Dermis microvascular lymphatic vessel endothelial cell (primary cell): Measurements from ENCODE around the gene TUBB. TPM values are rescaled to one million over a fixed set of nuclear protein-coding genes. Genes with fewer than 3 reads are reported as not detected.
"Not testable (repeated sequence)": the region's sequence is repeated elsewhere in the genome, so short reads cannot be mapped to it uniquely, and the experiment has no call there.

Experiments
- DNase-seq, 2 donors: peaks; one replicate each; pipeline versions ENCODE4 v3.0.0 to v3.0.0-alpha.2; 2010; ENCODE audit warnings: low read depth in 2 of 2
- total RNA-seq: library from RNA; depleted of rRNA; stranded (reverse); fragments of >200 nt; gene quantifications from 2 replicates; pipeline ENCODE4 v1.2.1, GENCODE V29; 2014

TUBB gene
- total RNA-seq, 1 donor from 2014 or later, result 397 TPM

DNA sequence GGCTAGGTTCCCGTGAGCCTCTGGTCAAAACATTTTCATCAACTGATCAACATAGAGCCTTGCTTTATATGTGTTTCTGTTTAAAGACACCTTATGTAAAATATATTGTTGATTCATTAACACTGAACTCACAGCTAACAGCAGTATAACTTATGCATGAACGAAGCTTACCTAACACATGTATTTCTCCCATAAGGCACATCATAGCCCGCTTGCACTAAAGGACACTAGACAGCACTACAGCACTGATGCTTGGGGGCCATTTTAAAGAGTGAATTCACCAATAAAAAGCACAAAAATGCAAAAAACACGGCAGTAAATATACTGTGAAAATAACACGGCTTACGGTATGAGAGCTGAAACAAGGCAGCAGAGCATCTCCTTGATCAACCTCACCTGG lies 18.4 kb downstream of the TUBB start:
- no peak for DNase-seq

DNA sequence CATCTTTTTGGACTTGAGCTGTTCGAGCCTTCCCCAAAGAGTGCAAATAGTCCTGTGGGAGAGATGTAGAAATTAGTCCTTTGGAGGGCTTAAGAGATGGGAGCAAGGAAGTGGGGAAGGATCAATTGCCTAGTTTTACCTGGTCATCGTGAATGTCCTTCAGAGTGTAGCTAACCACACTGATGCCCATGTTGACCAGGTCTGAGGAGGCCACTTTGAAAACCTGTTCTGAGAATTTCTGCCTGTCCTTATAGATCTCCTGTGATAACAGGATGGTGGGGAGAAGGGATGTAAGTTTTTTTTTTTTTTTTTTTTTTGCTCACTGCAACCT lies 20.4 kb downstream of the TUBB start:
- DNase-seq, result peak in 1 of 2 donors; percentile 32

DNA sequence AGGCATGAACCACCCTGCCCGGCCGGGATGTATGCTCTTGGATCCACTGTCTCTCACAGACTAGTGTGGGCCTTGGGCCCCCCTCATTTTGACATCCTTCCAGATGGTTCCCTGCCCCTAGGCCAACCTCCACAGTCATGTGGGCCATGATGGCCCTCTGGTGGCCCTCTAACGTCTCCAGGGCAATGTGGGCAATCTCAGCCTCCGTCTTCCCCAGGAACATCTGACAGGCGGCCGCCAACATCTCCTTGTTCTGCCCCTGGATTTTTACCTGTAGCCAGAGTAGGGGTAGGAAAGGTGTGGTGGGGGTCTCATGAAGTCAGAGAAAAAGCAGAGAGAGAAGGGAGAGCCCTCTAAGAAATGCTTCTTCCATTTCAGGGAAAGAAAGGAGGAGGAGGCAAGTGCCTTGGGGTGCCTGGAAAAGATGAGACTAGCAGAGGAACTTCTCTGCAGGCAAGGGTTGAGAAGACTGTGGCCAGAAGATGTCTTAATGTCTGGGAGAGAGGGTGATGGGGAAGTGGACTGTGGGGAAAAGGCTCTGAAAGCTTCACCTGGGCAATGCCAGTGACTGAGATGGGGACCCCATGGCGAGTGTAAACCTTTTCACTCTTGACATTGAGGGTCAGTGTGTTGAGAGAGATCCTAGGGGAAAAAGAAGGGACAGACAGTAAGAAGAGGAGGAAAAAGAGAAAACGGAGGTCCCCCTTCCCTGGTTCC lies 21.1 kb downstream of the TUBB start:
- DNase-seq, result peak in 1 of 2 donors; percentile 57

DNA sequence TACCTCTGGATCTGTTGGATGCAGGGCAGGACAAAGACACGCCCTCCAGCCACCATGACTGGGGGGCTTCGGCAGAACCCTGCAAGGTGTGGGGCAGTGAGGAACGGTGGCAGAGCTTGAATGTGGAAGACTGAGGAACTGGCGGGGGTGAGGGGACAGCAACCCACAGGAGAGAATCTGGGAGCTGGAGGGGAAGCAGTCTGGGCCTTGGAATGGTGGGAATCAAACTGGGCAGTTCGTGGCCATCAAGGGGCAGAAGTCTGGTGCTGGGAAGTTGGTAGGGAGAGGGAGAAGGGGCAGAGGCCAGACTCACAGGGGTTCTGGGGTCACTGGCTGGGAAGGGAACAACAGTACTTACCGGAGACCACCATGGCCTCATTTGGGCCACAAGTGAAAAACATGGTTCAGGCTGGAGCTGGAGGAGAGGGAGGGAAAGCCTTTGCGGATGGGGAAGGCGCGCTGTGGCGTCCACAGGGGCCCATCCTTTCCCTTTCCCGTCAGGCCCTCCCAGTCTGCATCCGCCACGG lies 21.7 kb downstream of the TUBB start:
- peak in 1 of 2 donors; percentile 84 for DNase-seq

DNA sequence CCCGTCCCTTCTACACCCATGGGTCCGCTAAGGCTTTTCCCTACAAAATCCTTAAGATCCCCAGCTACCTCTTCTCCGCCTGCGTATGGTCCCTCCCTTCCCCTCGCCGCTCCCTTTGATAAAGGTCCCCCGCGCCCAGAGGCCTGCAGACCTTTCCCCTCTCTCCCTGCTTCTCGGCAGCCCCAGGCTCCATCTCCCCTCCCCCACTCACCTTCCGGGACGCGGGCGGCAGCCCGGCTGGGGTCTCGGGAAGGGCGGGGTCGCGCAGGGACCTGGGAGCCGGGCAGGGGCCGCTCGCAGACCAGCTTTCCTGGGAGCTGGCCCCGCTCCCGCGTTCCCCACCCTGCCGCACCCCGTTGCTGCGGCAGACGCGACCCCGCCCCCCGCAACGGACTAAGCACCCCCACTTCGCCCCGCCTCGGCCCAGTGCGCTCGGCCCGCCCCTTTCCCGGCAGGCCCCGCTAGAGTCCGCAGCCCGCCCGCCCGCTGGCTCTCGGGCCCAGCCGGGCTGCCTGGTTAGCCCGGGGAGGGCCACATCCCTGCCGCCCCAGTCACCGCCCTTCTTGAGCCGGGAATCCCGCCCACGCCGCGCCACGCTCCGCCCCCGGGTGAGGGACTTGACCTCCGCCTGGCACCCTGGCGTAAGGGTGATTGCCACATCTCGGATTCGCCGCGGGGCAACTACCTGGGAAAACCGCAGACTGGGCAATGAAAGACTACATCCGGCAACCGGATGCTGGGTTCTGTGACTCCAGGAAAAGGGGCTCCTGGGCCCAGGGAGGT lies 22.4 kb downstream of the TUBB start, which contains the start of gene FLOT1:
Gene FLOT1 (minus strand): TSS at position 372 of the 783 bp plus-strand sequence. CDS start 498 bp downstream, outside the sequence.
- peak; percentile 74 to 92 for DNase-seq

DNA sequence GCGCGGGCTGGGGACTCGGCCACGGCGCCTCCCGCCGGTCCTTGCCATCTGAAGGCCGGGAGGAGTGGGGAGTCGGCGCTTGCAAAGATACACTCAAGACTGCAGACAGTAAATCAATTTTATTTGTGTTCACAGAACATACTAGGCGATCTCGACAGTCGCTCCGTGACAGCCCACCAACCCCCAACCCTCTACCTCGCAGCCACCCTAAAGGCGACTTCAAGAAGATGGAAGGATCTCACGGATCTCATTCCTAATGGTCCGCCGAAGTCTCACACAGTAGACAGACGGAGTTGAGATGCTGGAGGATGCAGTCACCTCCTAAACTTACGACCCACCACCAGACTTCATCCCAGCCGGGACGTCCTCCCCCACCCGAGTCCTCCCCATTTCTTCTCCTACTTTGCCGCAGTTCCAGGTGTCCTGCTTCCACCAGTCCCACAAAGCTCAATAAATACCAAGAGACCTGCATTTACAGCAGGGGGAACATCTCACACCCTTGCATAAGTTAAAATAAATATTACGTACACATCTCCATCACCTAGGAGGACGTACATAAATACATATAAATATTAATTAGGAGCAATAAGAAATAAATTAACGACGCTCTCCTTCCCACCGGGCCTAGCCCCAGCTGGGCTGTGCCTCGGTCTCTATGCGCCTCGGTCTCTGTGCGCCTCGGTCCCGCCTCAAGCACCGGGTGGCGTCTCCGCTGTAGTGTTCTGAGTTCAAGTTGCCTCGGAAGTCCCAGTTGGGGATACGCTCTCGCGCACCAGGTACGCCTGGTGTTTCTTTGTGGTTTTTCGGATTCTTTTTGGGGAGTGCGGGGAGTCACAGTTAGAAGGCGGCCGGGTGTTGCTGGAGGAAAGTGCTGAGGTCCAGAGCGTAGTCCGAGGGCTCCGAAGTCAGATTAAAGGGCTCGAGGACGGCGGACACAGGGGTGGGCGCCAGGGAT lies 23.2 kb downstream of the TUBB start:
- peak in 1 of 2 donors; percentile 31 for DNase-seq

DNA sequence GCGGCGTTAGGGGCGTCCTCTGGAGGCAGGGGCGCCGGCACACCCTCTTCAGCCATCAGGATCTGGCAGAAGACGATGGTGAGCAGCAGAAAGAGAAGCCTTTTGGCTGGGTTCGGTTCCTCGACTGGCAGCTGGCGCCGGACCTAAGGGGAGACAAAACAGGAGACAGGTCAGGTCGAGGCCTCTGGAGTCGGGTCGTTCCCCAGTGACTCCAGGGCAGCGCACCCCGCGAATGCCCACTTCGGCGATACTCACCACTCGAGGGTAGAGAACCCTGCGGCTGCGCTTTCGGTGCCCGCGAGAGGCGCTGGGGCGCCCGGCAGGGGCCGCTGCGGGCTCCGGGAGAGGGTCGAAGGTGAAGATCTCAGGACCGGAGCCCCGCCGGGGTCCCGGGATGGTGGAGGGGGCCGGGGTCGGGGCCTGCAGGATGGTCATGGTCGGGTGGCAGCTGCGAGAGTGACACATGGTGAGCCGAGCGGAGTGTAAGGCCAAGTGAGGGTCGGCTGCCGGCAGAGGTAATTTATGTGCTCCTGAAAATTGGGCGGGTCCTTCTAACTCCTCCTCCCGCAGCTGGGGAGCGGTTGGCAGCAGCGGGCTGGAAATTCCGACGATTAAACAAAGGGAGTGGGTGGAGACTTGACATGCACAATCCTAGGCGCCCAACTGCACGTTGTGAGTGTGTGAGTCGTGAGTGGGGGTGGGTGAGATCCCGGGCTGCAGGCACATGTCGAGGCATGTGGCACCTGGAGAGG lies 24.1 kb downstream of the TUBB start, which contains the start of gene IER3:
Gene IER3 (minus strand): TSS at position 494 of the 752 bp plus-strand sequence. CDS start 29 bp downstream, at position 465.
- peak; percentile 95 to 98 for DNase-seq

DNA sequence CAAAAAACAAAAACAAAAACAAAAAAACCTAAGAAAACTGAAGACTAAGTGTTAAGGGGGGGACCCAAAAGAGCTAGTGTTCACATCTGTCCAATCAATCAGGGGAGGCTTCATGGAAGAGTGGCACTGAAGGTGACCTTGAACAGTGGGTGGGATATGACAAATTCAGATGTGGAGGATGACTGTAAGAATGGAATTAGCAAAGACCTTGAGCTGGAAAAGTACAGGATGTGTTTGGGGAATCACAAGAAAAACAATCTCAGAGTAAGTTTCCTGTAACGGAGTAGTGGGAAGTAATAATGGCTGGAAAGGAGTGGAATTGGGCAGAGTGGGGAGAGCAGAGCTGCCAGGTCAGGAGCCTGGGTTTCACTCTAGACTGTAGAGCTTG lies 27.1 kb downstream of the TUBB start:
- peak in 1 of 2 donors; percentile 91 for DNase-seq

DNA sequence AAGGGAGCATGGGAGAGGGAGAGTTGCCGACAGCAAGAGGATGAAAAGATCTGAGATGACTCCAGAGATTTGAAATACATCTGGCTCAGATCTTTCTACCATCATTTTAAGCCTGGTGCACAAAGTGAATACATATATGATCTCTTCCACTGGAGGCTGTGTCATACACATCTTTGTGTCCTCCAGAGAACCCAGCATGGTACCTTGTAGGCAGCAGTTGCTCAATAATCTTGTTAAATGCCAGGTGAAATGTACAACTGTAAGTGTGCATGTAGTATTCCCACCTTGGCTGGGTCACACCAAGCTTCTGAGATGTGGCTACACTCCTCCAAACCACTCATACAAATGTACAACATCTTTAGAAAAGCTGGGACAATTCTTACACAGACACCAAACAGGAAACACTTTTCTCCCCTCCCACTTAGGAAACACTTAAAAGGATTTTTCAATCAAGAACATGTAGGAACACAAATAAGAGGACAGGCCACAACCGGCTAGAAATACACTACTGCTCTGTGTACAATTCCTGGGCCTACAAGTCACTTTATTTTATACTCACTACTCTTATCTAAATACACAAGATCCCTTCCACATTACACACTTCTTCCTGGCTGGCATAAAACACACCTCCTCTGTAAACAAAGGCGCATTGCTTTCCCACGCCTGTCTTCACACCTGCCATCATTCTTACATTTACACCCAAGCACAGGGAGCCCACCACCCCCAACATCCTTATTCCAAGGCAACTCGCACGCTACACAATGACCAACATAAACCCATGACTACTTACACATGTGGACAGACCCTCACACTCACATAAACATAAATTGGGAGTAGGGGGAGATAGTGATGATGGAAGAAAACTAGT lies 28.0 kb downstream of the TUBB start:
- peak in 1 of 2 donors; percentile 99 for DNase-seq

DNA sequence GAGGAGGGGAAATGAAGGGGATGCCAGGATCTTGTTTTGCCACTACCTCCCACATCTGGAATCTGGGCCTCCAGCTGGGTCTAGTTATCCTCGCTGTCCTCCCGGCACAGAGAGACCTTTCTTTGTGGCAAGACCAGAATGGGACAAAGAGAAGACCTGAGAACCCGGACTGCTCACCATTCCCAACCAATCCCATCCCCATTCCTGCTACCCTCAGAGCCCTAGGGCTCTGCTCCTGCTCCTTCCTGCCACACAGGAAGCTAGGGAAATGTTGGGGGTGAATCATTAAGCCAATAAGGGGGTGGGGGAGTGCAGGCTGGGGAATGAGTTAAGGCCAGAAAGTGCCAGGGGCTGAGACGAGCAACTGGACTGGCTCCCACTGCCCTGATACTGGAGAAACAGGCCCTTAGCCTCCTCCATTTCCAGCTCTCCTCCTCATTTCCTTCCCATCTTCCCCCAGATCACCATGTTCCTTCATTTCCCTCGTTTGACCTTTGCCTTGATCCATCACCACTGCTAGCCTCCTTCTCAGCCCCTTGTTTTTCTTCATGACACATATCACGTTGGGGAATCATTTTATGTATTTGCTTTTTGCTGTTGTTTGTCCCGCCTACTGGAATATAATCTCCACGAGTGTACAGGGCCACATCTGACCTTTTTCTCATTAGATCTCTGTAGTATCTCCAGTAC lies 28.8 kb downstream of the TUBB start:
- DNase-seq, result peak in 1 of 2 donors; percentile 96

DNA sequence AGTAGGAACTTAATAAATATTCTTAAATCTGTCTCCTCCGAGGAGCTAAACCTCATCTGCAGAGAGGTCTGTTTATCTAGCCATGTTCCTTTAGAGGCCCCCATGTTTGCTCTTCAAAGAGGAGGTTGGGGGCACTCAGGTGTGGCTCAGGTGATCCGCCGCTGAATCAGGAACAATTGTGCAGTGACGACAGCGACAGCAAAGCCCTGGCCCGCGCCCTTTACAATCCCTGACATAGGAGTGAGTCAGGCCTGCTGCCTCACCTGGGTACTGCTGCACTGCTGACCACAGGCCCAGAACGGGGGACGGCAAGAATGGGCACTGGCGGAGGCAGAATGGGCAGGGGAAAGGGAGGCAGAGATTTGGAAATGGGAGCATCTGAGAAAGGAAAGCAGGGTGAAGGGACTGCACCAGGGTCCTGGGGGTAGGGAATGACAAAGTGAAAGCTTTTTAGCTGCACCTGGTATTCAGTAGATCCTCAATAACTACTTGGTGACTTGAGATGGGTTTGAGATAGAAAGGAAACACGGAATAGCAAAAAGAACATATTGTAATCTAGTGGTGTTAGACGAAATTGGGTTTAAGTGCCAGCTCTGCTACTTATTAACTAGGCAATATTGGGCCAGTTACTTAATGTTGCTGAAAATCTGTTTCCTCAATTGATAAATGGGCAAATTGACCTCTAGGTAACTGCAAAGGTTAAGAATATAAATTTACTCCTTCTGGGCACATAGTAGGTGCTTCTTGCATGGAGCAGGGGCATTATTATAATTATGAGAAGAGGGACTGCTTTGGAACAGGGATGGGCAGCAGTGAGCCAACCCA lies 29.6 kb downstream of the TUBB start:
- peak in 1 of 2 donors; percentile 40 for DNase-seq

DNA sequence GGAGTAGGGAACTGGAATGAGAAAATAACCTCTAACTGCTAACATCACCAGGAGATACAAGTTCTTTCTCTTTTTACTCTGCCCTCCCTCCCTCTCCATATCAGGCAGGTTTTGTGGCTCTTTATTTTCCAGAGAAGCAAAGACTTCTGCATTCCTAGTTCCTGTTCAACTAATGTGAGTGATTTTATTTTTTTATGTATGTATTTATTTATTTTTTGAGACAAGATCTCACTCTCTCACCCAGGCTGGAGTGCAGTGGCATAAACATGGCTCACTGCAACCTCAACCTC lies 30.2 kb downstream of the TUBB start:
- no peak for DNase-seq

DNA sequence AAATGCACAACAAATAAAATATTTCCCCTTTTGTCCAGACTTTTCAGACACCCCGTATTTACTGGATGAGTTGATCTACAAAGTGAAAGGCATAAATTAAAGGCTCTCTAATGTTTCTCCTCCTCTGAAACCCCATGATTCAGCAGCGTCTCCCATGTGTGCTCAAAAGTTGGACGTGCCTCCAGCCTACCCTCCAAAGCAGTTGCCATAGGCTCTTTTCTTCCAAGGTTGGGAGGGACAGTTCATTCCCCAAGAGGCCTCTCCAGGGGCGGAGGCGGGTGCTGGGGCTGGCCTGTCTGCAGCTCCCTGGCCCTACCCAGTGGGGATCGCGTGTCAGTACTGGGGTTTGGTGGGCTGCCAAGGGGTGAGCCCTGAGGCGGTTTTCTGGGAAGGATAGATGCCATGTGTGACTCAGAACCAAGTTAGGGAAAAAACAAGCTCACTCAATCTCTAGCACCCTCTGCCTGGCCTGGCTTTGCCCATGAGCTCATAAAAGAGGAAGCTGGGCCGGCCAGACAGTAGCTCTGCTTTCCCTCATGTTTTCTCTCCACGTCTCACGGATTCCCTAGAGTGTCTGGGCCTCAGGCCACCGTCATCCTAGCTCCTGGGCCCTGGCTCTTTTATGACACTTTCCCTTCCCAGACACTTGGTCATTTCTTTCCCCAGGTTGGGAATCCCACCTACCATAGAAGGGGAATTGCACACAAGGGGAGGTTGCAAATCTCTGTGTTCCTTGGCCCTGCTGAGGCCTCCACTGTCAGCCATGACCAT lies 32.2 kb downstream of the TUBB start:
- DNase-seq, result peak in 1 of 2 donors; percentile 98

DNA sequence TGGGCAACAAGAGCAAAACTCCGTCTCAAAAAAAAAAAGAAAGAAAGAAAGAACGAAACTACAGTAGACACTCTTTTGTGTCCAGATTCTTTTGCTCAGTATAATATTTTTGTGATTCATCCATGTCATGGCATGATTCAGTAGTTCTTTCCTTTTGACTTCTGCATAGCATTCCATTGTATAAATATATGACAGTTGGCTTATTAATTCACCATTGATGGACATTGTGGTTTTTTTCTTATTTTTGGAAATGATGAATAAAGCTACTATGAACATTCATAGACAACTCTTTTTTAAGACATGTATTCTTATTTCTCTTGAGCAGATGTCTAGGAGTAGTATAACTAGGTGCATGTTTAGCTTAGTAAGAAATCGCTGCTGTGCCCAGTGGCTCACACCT lies 34.5 kb downstream of the TUBB start:
- DNase-seq, result no peak

DNA sequence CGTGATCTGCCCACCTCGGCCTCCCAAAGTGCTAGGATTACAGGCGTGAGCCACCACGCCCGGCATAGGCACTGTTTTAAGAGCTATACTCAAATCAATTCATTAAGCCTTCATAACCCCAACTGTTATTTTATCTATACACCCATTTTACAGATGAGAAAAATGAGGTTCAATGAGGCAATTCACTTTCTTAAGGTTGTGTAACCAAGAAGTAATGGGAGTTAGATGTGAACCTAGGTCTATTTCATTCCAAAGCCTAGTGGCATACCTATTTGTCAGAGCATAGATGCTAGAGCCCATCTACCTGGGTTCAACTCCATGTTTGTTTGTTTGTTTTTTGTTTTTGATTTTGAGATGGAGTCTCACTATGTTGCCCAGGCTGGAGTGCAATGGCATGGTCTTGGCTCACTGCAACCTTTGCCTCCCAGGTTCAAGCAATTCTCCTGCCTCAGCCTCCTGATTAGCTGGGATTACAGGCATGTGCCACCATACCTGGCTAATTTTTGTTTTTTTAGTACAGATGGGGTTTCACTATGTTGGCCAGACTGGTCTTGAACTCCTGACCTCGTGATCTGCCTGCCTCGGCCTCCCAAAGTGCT lies 36.4 kb downstream of the TUBB start:
- DNase-seq, result not testable (repeated sequence)

DNA sequence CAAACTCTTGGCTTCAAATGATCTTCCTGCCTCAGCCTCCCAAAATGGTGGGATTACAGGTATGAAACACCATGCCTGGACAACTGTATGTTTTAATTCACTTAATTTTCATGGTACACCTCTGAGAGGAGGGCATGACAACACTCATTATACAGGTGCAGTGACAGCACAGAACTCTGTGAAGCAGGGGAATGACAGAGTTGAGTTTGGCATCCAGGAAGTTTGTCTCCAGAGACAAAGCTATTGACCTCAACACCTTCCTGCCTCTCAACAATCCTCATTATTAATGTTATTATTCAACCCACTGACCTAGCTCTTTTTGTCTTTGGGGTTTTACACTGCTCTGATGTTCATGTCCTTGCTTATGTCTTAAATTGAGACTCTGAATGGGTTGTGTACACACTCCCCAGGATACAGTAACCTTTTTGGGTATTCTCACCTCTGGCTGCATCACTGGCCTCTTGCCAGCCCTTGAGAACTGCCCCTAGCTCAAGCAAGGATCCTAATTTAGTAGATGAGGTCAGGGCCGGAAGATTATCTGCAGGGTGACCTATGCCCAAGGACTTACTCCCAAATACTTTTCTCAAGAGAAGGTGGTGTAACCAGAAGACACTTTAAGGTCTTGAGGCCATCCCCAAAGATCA lies 37.2 kb downstream of the TUBB start:
- peak in 1 of 2 donors; percentile 54 for DNase-seq
